Activated T-helper 2 cell treated with anti-CD3 and anti-CD28 coated beads, Interferon-gamma antibody, Interleukin-2, Interleukin-4, amounts not matched to agents 10 μg/mL and 5 μg/mL and 100 μg/mL, durations not matched to agents 14 hours and 24 hours and 36 hours (primary cell): Measurements from ENCODE around the gene HPRT1. TPM values are rescaled to one million over a fixed set of nuclear protein-coding genes. Genes with fewer than 3 reads are reported as not detected.

Experiments
- DNase-seq: peaks from one replicate; pipeline ENCODE4 v3.0.0; 2021; ENCODE audit warnings: low spot score
- H3K27ac Mint-ChIP-seq: one replicate; pipeline ENCODE4 v1.8.0; 2021; ENCODE audit warnings: mixed read lengths
- H3K27me3 Mint-ChIP-seq: one replicate; pipeline ENCODE4 v1.8.0; 2021; ENCODE audit warnings: low read depth, mixed read lengths
- H3K36me3 Mint-ChIP-seq: one replicate; pipeline ENCODE4 v1.8.0; 2021; ENCODE audit warnings: low read depth, mixed read lengths
- H3K4me1 Mint-ChIP-seq: one replicate; pipeline ENCODE4 v1.8.0; 2021; ENCODE audit warnings: low read depth, mixed read lengths
- H3K4me3 Mint-ChIP-seq: one replicate; pipeline ENCODE4 v1.8.0; 2021; ENCODE audit warnings: low read depth, mild to moderate bottlenecking, moderate library complexity, mixed read lengths
- H3K9me3 Mint-ChIP-seq: one replicate; pipeline ENCODE4 v1.8.0; 2021; ENCODE audit warnings: mixed read lengths
- intact Hi-C: fragments of 100-400 bp; cut with micrococcal nuclease; formaldehyde crosslinking; loops from one replicate; pipeline ENCODE4 v1.15.1; 2023
- total RNA-seq: library from RNA; stranded (reverse); gene quantifications from 2 replicates; pipeline ENCODE4 v1.2.3, GENCODE V29; 2022

The HPRT1 gene
- 118 and 129 TPM in 2 replicates for total RNA-seq

GRCh38 chrX:134460005-134460861 is at the start of gene HPRT1:
Gene HPRT1, plus strand, starts transcription at chrX:134460165. Its CDS starts 147 bp downstream, at chrX:134460312.
- intact Hi-C loops = loop anchor here (2.0 kb wide), 1 partner anchor 83 kb away; no protein-coding TSS in a partner anchor
- DNase-seq = peak; percentile 74
- Mint-ChIP-seq H3K4me3 (peak within 1 kb of the TSS; percentile 88), H3K27me3 (no peaks in the 10 kb centered on the region), H3K9me3 (no peaks in the 10 kb centered on the region), H3K36me3 (peaks cover 10% of the 10 kb centered on the region), H3K4me1 (peaks cover 14% of the 10 kb centered on the region), H3K27ac (peak within 1 kb of the TSS; percentile 88)

DNA sequence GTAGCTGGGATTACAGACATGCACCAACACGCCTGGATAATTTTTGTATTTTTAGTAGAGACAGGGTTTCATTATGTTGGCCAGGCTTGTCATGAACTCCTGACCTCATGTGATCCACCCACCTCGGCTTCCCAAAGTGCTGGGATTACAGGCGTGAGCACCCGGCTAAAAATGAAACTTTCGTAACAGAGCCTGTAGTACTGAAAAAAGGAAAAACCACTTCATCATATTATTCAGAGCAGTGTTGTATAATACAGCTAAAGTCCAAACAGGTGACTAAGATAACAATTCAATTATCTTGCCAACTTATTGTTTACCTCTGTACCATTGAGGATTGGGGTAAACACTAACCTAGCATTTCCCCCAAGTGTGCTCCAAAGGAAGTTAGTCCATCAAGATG is 43.9 kb upstream of the HPRT1 start:
- H3K36me3 Mint-ChIP-seq = peaks cover 30% of the 10 kb centered on the region
- DNase-seq = no peak
- intact Hi-C loops = no loop called here

GRCh38 chrX:134418317-134419113 is 41.5 kb upstream of the HPRT1 start:
- Mint-ChIP-seq H3K36me3 (peaks cover 33% of the 10 kb centered on the region), H3K4me1 (no peaks in the 10 kb centered on the region), H3K9me3 (no peaks in the 10 kb centered on the region), H3K4me3 (no peak overlapping the region), H3K27ac (no peak overlapping the region), H3K27me3 (no peaks in the 10 kb centered on the region)
- DNase-seq = no peak
- intact Hi-C loops = no loop called here

More for the DNA sequence above, 43.9 kb upstream of the HPRT1 start:
- Mint-ChIP-seq H3K27ac (no peak overlapping the region), H3K9me3 (no peaks in the 10 kb centered on the region), H3K27me3 (no peaks in the 10 kb centered on the region), H3K4me3 (no peak overlapping the region), H3K4me1 (no peaks in the 10 kb centered on the region)

- no peak for DNase-seq
- H3K4me3 Mint-ChIP-seq = no peak overlapping the region
Observed at GRCh38 chrX:134419784-134420183, 40.2 kb upstream of the HPRT1 start.

GRCh38 chrX:134423606-134424005 is 36.4 kb upstream of the HPRT1 start:
- no peak overlapping the region for H3K27ac Mint-ChIP-seq
- H3K27me3 Mint-ChIP-seq = no peaks in the 10 kb centered on the region
- peaks cover 2% of the 10 kb centered on the region for H3K4me1 Mint-ChIP-seq
- no peak overlapping the region for H3K4me3 Mint-ChIP-seq
- DNase-seq = no peak
- peaks cover 39% of the 10 kb centered on the region for H3K36me3 Mint-ChIP-seq
- H3K9me3 Mint-ChIP-seq = no peaks in the 10 kb centered on the region
- intact Hi-C loops = no loop called here

More at GRCh38 chrX:134419784-134420183, 40.2 kb upstream of the HPRT1 start:
- Mint-ChIP-seq H3K27me3 (no peaks in the 10 kb centered on the region), H3K27ac (no peak overlapping the region), H3K4me1 (no peaks in the 10 kb centered on the region), H3K9me3 (no peaks in the 10 kb centered on the region), H3K36me3 (peaks cover 38% of the 10 kb centered on the region)
- intact Hi-C loops = no loop called here

GRCh38 chrX:134426281-134426680 is 33.7 kb upstream of the HPRT1 start:
- Mint-ChIP-seq H3K27ac (no peak overlapping the region), H3K4me3 (no peak overlapping the region), H3K27me3 (no peaks in the 10 kb centered on the region), H3K9me3 (no peaks in the 10 kb centered on the region), H3K4me1 (peaks cover 7% of the 10 kb centered on the region), H3K36me3 (peaks cover 53% of the 10 kb centered on the region)
- DNase-seq = no peak
- intact Hi-C loops = no loop called here

DNA sequence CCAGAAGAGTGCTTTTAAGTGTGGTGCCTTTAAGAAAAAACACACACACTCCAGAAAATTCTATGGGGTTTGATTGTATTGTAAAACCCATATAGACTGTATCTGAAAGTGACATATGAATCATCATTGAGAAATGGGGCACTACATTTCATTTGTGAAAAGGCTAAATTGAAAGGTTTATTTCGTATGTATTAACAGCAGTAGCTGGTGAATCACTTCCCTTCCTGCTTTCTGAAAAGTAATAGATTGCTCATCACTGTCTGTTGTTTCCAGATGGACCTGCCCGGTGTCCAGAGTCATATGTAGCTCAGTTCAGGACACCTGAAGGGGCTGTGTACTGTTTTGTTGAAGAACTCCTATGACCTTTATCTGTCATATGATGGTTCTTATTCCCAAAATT is 28.1 kb upstream of the HPRT1 start:
- no peak overlapping the region for H3K4me3 Mint-ChIP-seq
- no peak for DNase-seq
- peaks cover 12% of the 10 kb centered on the region for H3K4me1 Mint-ChIP-seq
- intact Hi-C loops = no loop called here
- H3K36me3 Mint-ChIP-seq = peaks cover 56% of the 10 kb centered on the region
- peak overlapping the region; percentile 33 for H3K27ac Mint-ChIP-seq
- H3K9me3 Mint-ChIP-seq = no peaks in the 10 kb centered on the region
- no peaks in the 10 kb centered on the region for H3K27me3 Mint-ChIP-seq

DNA sequence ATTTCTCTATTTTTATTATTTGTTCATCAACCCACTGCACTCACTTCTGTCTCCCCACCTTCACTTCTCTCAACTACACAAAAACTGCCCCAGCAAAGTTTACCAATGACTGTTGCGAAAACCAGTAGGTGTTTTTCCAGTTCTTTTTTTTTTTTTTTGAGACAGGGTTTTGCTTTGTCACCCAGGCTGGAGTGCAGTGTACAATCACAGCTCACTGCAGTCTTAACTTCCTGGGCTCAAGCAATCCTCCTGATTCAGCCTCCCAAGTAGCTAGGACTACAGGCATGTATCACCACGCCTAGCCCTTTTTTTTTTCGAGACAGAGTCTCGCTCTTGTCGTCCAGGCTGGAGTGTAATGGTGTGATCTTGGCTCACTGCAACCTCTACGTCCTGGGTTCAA is 24.1 kb upstream of the HPRT1 start:
- peaks cover 45% of the 10 kb centered on the region for H3K36me3 Mint-ChIP-seq
- no peaks in the 10 kb centered on the region for H3K27me3 Mint-ChIP-seq
- H3K4me1 Mint-ChIP-seq = peaks cover 6% of the 10 kb centered on the region
- no peaks in the 10 kb centered on the region for H3K9me3 Mint-ChIP-seq
- no peak overlapping the region for H3K4me3 Mint-ChIP-seq
- intact Hi-C loops = no loop called here
- DNase-seq = no peak
- H3K27ac Mint-ChIP-seq = no peak overlapping the region

- Mint-ChIP-seq H3K36me3 (peaks cover 19% of the 10 kb centered on the region), H3K9me3 (no peaks in the 10 kb centered on the region)
- intact Hi-C loops = no loop called here
Observed at GRCh38 chrX:134443020-134443419, 16.9 kb upstream of the HPRT1 start.

GRCh38 chrX:134443461-134443860 is 16.5 kb upstream of the HPRT1 start:
- Mint-ChIP-seq H3K27me3 (no peaks in the 10 kb centered on the region), H3K9me3 (no peaks in the 10 kb centered on the region), H3K4me3 (no peak overlapping the region), H3K4me1 (peaks cover 9% of the 10 kb centered on the region), H3K27ac (no peak overlapping the region), H3K36me3 (peaks cover 19% of the 10 kb centered on the region)
- intact Hi-C loops = no loop called here
- no peak for DNase-seq

More at GRCh38 chrX:134443020-134443419, 16.9 kb upstream of the HPRT1 start:
- no peak overlapping the region for H3K4me3 Mint-ChIP-seq
- peaks cover 9% of the 10 kb centered on the region for H3K4me1 Mint-ChIP-seq
- H3K27me3 Mint-ChIP-seq = no peaks in the 10 kb centered on the region
- DNase-seq = no peak
- H3K27ac Mint-ChIP-seq = no peak overlapping the region

DNA sequence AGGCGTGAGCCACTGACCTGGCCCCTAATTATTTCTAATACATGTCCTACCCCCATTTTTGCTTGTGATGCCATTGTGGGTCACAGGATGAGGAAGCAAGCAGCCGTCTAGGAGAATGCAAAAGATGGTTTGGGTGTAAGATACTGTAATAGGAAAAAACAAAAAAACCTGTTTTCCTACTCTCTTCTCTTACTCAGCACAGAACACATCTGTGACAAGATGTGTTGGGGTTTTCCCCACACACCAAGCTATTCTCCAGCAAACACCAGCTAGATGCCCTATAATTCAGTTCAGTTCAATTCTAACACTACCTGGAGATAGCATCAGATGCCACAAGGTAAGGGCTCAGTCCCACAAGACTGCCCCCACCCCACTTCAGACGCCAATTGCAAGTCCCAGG is 15.3 kb upstream of the HPRT1 start:
- Mint-ChIP-seq H3K27me3 (no peaks in the 10 kb centered on the region), H3K9me3 (no peaks in the 10 kb centered on the region), H3K4me3 (no peak overlapping the region), H3K36me3 (peaks cover 14% of the 10 kb centered on the region), H3K27ac (no peak overlapping the region), H3K4me1 (peaks cover 9% of the 10 kb centered on the region)
- no peak for DNase-seq
- intact Hi-C loops = no loop called here

- H3K4me3 Mint-ChIP-seq = no peak overlapping the region
- no peak overlapping the region for H3K27ac Mint-ChIP-seq
- H3K36me3 Mint-ChIP-seq = peaks cover 3% of the 10 kb centered on the region
- DNase-seq = no peak
- no peaks in the 10 kb centered on the region for H3K27me3 Mint-ChIP-seq
- H3K9me3 Mint-ChIP-seq = no peaks in the 10 kb centered on the region
- peaks cover under 1% of the 10 kb centered on the region for H3K4me1 Mint-ChIP-seq
- intact Hi-C loops = no loop called here
Observed at GRCh38 chrX:134452596-134452995, 7.4 kb upstream of the HPRT1 start.

DNA sequence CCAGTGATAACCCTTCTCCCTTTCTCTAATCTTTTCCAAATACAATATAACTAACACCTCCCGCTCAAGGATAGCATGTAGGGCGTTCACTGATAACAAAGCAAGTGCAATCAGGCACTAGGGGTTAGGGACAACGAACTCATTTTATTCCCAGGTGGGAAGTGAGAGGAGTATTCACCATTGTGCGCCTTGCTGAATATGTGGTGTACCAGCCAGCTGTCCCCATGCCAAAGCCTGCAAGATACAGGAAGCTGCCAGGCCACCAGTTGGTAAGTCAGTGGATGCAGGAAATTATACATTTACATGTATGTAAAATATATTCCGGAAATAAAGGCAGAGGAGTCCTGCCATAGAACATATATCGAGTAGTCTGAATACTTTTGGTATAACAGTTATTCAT is 6.3 kb upstream of the HPRT1 start:
- DNase-seq = no peak
- Mint-ChIP-seq H3K27me3 (no peaks in the 10 kb centered on the region), H3K36me3 (peaks cover 3% of the 10 kb centered on the region), H3K27ac (no peak overlapping the region), H3K4me1 (peaks cover 2% of the 10 kb centered on the region), H3K9me3 (no peaks in the 10 kb centered on the region), H3K4me3 (no peak overlapping the region)
- intact Hi-C loops = no loop called here
